ENCODE results near the gene MAGEA12.
"Not testable (repeated sequence)": the region's sequence is repeated elsewhere in the genome, so short reads cannot be mapped to it uniquely, and the experiment has no call there.

Gene MAGEA12

DNA sequence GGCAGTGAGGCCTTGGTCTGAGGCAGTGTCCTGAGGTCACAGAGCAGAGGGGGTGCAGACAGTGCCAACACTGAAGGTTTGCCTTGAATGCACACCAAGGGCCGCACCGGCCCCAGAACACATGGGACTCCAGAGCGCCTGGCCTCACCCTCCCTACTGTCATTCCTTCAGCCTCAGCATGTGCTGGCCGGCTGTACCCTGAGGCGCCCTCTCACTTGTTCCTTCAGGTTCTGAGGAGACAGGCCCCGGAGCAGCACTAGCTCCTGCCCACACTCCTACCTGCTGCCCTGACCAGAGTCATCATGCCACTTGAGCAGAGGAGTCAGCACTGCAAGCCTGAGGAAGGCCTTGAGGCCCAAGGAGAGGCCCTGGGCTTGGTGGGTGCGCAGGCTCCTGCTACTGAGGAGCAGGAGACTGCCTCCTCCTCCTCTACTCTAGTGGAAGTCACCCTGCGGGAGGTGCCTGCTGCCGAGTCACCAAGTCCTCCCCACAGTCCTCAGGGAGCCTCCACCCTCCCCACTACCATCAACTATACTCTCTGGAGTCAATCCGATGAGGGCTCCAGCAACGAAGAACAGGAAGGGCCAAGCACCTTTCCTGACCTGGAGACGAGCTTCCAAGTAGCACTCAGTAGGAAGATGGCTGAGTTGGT, 2.4 kb downstream of the MAGEA12 start:
- TF ChIP-seq, protein P1, sequence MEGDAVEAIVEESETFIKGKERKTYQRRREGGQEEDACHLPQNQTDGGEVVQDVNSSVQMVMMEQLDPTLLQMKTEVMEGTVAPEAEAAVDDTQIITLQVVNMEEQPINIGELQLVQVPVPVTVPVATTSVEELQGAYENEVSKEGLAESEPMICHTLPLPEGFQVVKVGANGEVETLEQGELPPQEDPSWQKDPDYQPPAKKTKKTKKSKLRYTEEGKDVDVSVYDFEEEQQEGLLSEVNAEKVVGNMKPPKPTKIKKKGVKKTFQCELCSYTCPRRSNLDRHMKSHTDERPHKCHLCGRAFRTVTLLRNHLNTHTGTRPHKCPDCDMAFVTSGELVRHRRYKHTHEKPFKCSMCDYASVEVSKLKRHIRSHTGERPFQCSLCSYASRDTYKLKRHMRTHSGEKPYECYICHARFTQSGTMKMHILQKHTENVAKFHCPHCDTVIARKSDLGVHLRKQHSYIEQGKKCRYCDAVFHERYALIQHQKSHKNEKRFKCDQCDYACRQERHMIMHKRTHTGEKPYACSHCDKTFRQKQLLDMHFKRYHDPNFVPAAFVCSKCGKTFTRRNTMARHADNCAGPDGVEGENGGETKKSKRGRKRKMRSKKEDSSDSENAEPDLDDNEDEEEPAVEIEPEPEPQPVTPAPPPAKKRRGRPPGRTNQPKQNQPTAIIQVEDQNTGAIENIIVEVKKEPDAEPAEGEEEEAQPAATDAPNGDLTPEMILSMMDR (IDR thresholded peaks at IDR 0.05; ENCODE audit: low read depth, low read length): no peak
- no peak overlapping the region for H3K4me3 ChIP-seq (ENCODE audit: low read depth, low read length)

- H3K4me3 ChIP-seq (ENCODE audit: low read depth, low read length): not testable (repeated sequence)
Observed at GRCh38 chrX:152736528-152736927, 3.0 kb downstream of the MAGEA12 start.

GRCh38 chrX:152738560-152738959, 5.0 kb downstream of the MAGEA12 start:
- TF ChIP-seq, protein P1 (IDR thresholded peaks at IDR 0.05; ENCODE audit: low read depth, low read length): no peak
- H3K4me3 ChIP-seq (ENCODE audit: low read depth, low read length): no peak overlapping the region

DNA sequence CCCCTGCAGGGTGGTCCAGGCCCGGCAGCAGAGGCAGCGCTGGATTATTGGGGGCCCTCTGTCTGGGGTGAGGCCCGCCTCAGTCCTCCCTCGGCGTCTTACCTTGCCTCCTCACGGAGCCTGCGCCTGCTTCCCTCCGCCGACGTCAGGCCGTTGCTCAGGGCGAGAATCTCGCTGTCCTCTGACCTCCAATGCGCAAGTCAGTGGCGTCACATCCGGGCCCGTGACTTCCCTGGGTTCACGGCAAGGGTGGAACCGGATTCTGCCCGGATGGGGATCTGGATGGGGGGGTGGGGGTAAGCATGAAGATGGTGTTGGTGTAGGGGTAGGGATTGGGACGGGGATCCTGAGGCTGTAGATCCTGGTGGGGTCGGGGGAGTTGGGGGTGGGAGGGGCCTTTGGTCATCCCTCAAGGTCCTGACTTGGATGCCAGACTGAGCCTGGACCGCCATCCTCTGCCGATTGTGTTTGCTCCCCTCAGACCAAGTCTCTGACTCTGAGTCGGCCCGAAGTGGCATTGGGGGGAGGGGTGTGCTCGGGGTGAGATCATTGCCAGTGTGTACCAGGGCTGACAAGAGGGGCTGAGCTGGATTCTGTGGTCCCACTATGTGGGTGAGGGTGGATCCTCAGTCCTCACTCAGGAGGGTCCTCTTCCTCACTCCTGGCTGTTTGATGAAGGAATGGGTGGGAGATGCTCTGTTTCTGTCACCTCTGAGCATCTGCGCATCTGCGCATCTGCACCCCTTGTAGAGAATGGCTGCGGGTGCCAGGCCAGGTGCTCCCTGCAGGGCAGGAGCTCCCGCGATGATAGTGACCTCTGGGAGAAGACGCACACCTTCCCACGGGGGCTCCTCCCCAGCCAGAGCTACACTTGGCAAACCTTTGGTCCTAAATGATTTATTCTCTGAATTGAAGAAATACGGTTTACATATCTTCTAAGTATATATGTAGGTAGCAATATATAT, 20.4 kb downstream of the MAGEA12 start, which contains the start of gene MAGEA2:
MAGEA2 (minus strand) TSS at position 157 of the 965 bp plus-strand sequence. CDS start 2,479 bp downstream, outside the sequence.
- not testable (repeated sequence) for H3K4me3 ChIP-seq (ENCODE audit: low read depth, low read length)

- not testable (repeated sequence) for H3K4me3 ChIP-seq (ENCODE audit: low read depth, low read length)
Observed at GRCh38 chrX:152754871-152755270, 21.3 kb downstream of the MAGEA12 start.

- H3K4me3 ChIP-seq (ENCODE audit: low read depth, low read length): not testable (repeated sequence)
Observed at GRCh38 chrX:152758918-152759317, 25.4 kb downstream of the MAGEA12 start, which contains the start of gene CSAG3. CSAG3 (plus strand) TSS chrX:152759218.

DNA sequence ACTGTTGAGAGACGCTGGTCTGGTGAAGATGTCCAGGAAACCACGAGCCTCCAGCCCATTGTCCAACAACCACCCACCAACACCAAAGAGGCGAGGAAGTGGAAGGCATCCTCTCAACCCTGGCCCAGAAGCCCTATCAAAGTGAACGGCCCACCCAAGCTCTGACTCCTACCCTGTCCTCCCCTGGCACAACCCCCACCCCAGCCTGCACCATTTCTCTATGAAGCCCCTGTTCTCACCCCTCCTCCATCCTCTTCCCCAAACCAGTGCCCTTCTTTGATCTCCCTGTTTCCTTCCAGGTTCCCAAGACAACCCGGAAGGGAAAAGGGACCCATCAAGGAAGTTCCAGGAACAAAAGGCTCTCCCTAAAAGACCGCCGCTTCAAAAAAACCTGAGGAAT, 26.0 kb downstream of the MAGEA12 start:
- not testable (repeated sequence) for H3K4me3 ChIP-seq (ENCODE audit: low read depth, low read length)

GRCh38 chrX:152761582-152761981, 28.0 kb downstream of the MAGEA12 start:
- not testable (repeated sequence) for H3K4me3 ChIP-seq (ENCODE audit: low read depth, low read length)

DNA sequence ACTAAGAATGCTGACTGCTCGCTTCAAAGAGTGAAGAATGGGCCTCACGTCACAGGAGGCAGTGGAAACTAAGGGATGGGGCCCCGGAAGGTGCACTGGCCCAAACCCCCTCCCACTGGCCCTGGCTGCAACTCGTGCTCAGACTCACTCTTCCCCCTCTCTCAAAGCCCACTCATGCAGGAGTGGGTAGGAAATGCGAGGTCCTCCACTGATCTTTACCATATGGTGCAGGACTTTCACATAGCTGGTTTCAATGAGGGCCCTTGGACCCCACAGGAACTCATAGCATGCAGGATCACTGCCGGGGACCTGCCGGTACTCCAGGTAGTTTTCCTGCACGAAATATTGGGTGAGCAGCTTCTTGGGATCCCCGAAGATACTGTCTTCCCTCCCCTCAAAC, 33.0 kb downstream of the MAGEA12 start:
- H3K4me3 ChIP-seq (ENCODE audit: low read depth, low read length): not testable (repeated sequence)

DNA sequence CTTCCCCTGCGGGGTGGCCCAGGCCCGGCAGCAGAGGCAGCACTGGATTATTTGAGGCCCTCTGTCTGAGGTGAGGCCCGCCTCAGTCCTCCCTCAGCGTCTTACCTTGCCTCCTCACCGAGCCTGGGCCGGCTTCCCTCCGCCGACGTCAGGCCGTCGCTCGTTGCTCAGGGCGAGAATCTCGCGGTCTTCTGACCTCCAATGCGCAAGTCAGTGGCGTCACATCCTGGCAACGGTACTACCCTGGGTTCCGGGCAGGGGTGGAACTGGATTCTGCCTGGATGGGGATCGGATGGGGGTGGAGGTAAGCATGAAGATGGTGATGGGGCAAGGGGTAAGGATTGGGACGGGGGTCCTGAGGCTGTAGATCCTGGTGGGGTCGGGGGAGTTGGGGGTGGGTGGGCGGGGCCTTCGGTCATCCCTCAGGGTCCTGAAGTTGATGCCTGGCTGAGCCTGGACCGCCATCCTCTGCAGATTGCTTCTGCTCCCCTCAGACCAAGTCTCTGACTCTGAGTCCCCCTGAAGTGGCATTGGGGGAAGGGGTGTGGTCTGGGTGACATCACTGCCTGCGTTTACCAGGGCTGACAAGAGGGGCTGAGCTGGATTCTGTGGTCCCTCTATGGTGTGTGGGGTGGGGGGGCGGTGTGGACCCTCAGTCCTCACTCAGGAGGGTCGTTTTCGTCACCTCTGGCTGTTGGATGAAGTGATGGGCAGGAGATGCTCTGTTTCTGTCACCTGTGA, 36.2 kb downstream of the MAGEA12 start, which contains the start of gene MAGEA6:
MAGEA6 (minus strand) TSS at position 141 of the 741 bp plus-strand sequence. CDS start 2,039 bp downstream, outside the sequence.
- H3K4me3 ChIP-seq (ENCODE audit: low read depth, low read length): not testable (repeated sequence)

GRCh38 chrX:152787062-152787461, 53.5 kb downstream of the MAGEA12 start:
- H3K4me3 ChIP-seq (ENCODE audit: low read depth, low read length): not testable (repeated sequence)
